SH-SY5Y (cell line): Measurements from ENCODE around the gene GAS7.

Experiments
- GATA2 ChIP-seq: IDR thresholded peaks from 2 replicates; pipeline ENCODE4 v1.6.1; 2011; ENCODE audit warnings: mild to moderate bottlenecking, low read depth, low read length
- GATA3 ChIP-seq: IDR thresholded peaks from 2 replicates; pipeline ENCODE4 v1.6.1; 2011; ENCODE audit warnings: low read depth, mild to moderate bottlenecking, low read length, moderate library complexity

DNA sequence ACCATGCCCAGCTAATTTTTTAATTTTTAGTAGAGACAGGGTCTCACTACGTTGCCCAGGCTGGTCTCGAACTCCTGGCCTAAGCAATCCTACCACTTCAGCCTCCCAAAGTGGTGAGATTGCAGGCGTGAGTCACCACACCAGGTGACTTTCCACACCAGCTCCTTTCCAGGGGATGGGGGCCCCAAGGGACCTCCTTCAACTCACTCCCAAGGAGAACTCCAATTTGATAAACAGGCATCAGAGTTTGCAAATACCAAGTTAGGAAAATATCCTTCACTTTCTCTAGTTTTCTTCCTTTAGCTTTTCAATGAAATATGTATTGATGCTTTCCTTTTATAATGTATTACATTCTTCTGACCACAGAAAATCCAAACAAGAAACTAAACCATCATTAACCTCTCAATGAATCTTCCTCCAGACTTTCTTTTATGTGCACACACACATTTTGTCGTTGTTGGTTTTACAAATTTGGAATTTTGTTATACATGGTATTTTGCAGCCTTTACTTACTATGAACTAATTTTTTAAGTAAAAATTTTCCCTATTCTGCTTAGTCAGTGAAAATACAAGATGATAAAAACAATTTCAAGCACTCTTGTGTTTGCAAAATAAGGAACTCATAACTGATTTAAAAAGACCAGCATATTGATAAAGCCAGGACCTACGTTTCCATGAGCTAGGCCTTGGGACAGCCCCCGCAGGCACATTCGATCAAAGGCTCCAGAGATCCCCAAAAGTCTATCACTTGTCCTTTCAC lies 32.0 kb downstream of the GAS7 start:
- no peak for TF ChIP-seq GATA3
- no peak for TF ChIP-seq GATA2
